MM.1S (cell line): ENCODE measurements around the gene ENGASE.

Experiments used
- CTCF ChIP-seq: fragments of 300-600 bp; sonication (generic); IDR thresholded peaks from 2 replicates; pipeline ENCODE4 v1.5.1; 2016; ENCODE audit warnings: antibody characterized with exemption, low read length, mixed read lengths
- EZH2phosphoT487 ChIP-seq: fragments of 300-600 bp; sonication (generic); IDR thresholded peaks from 2 replicates; pipeline ENCODE4 v1.6.1; 2018; ENCODE audit warnings: antibody characterized with exemption, low read length

GRCh38 chr17:79050551-79050950 lies 24.1 kb upstream of the ENGASE start:
- TF ChIP-seq EZH2phosphoT487 (no peak), CTCF (no peak)
